Heart left ventricle (tissue), 16 donors: ENCODE results near the gene COMMD10. TPM values are rescaled to one million over a fixed set of nuclear protein-coding genes. Genes with fewer than 3 reads are reported as not detected.

ENCODE experiments used
- ATAC-seq, 4 donors: fragments of 200-7000 bp; cut with Tn5 transposase; one replicate each; pipeline ENCODE4 v1.9.1; 2020 to 2022; ENCODE audit warnings: moderate library complexity in 4 of 4, mild to moderate bottlenecking in 3 of 4, moderate number of reproducible peaks in 1 of 4
- DNase-seq, 5 donors: peaks; one replicate each; pipeline ENCODE4 v3.0.0-alpha.2; 2020
- H3K27ac ChIP-seq, 12 donors: fragments of 200-600 bp; sonication (generic) in 4 of 12; one replicate each; pipeline versions ENCODE4 v1.5.0 to v1.8.0; 2016 to 2022; ENCODE audit warnings: mild to moderate bottlenecking in 2 of 12
- H3K27me3 ChIP-seq, 9 donors: fragments of 200-600 bp; sonication (generic) in 2 of 9; one replicate each; pipeline versions ENCODE4 v1.5.1 to v1.8.0; 2016 to 2022; ENCODE audit warnings: mild to moderate bottlenecking in 3 of 9
- H3K36me3 ChIP-seq, 9 donors: fragments of 200-600 bp; sonication (generic) in 2 of 9; one replicate each; pipeline versions ENCODE4 v1.5.0 to v1.8.0; 2018 to 2022; ENCODE audit warnings: mild to moderate bottlenecking in 2 of 9
- H3K4me1 ChIP-seq, 12 donors: fragments of 200-600 bp; sonication (generic) in 4 of 12; one replicate each; pipeline versions ENCODE4 v1.5.0 to v1.8.0; 2016 to 2022; ENCODE audit warnings: mild to moderate bottlenecking in 3 of 12
- H3K4me3 ChIP-seq, 12 donors: fragments of 200-600 bp; sonication (generic) in 4 of 12; one replicate each; pipeline versions ENCODE4 v1.5.0 to v1.8.0; 2017 to 2022; ENCODE audit warnings: mild to moderate bottlenecking in 9 of 12, moderate library complexity in 4 of 12
- H3K9me3 ChIP-seq, 12 donors: fragments of 200-600 bp; sonication (generic) in 4 of 12; one replicate each; pipeline versions ENCODE4 v1.5.0 to v1.8.0; 2016 to 2022; ENCODE audit warnings: mild to moderate bottlenecking in 1 of 12
- POLR2A ChIP-seq, 2 donors: fragments of 450-650 bp; IDR thresholded peaks; one replicate each; pipeline ENCODE4 v1.6.1; 2017; ENCODE audit warnings: antibody characterized with exemption in 2 of 2, mild to moderate bottlenecking in 2 of 2, moderate library complexity in 2 of 2
- WGBS, 4 donors: extraction: QIAGEN DNeasy Blood & Tissue Kit in 2 of 4; methylation state at CpG; one replicate each; pipeline versions ENCODE4 v1.1.5 to v1.1.7; 2013 to 2018; 5-methylcytosine and 5-hydroxymethylcytosine counted together
- intact Hi-C, 10 donors: fragments of 100-400 bp; cut with DNase I; formaldehyde crosslinking; loops; one replicate each; pipeline versions ENCODE4 v1.11.1 to v1.14.2; 2022
- polyA plus RNA-seq, 2 donors: library from polyadenylated mRNA; stranded (reverse); fragments of 200-250 nt; gene quantifications; one replicate each; pipeline ENCODE4 v1.2.3, GENCODE V29; 2013
- total RNA-seq, 9 donors: library from RNA; depleted of rRNA in 2 of 9; stranded (reverse); fragments of >200 nt in 2 of 9; fragmentation: NEBNext Ultra II Directional in 3 of 9; extraction: Animal tissue kit (Norgen Biotek cat#: 25700) in 3 of 9; gene quantifications; one replicate each; pipeline versions ENCODE4 v1.1.0 to v1.2.4, GENCODE V29; 2016 to 2023
- TF ChIP-seq, protein P1 (sequence below), 12 donors: fragments of 200-600 bp; sonication (generic) in 4 of 12; IDR thresholded peaks; one replicate each; pipeline versions ENCODE4 v1.5.0 to v1.8.0; 2018 to 2022; ENCODE audit warnings: antibody characterized with exemption in 12 of 12, mild to moderate bottlenecking in 5 of 12
- donor health status: ischemic (EF 13 %, LVEDD 7.1; RV severe dilation, severe dysfunction).
- donor health status: healthy with polysubstance abuse.
- donor health status: DM: no; HTN: yes; CAD: no.
- donor health status: DM: no; HTN: no; CAD: no.
- donor health status: ischemic (EF 25% LVEDD 6.9; RV normal size, moderate dysfunction).
- donor health status: ischemic (EF 25% LVEDD 5.7; RV mildly dilated, moderate dysfunction).
- donor health status: healthy.
- donor health status: DM: yes; HTN: yes; CAD: no.
- donor health status: ischemic (EF 35%, LVEDD 5.7; RV mildly dilated, moderate dysfunction).
- donor health status: nonischemic (EF 11% LVEDD 7.7; RV severe dilation, severe dysfunction).
- donor health status: DM: yes; HTN: yes; CAD: no.
- donor health status: PGD.
- donor health status: ischemic (EF 29% LVEDD 5.4; RV normal size, mild dysfunction).
- donor health status: nonischemic (EF 23%, LVEDD 6.1; RV moderate dilation, normal function).

COMMD10 gene
- total and polyA plus RNA-seq, 11 donors, result 25.2 to 42.2 (median 29.8) TPM

GRCh38 chr5:116153687-116154174 is 68.9 kb downstream of the COMMD10 start:
- TF ChIP-seq POLR2A (IDR thresholded peaks at IDR 0.05), result no peak
- TF ChIP-seq, protein P1, sequence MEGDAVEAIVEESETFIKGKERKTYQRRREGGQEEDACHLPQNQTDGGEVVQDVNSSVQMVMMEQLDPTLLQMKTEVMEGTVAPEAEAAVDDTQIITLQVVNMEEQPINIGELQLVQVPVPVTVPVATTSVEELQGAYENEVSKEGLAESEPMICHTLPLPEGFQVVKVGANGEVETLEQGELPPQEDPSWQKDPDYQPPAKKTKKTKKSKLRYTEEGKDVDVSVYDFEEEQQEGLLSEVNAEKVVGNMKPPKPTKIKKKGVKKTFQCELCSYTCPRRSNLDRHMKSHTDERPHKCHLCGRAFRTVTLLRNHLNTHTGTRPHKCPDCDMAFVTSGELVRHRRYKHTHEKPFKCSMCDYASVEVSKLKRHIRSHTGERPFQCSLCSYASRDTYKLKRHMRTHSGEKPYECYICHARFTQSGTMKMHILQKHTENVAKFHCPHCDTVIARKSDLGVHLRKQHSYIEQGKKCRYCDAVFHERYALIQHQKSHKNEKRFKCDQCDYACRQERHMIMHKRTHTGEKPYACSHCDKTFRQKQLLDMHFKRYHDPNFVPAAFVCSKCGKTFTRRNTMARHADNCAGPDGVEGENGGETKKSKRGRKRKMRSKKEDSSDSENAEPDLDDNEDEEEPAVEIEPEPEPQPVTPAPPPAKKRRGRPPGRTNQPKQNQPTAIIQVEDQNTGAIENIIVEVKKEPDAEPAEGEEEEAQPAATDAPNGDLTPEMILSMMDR (IDR thresholded peaks at IDR 0.05), result no peak
- Histone ChIP-seq H3K36me3 (no peaks in the 10 kb centered on the region), H3K4me3 (no peak overlapping the region), H3K4me1 (peaks cover 0 to 22% (median 3%) of the 10 kb centered on the region in 12 donors), H3K9me3 (no peaks in the 10 kb centered on the region), H3K27ac (no peak overlapping the region), H3K27me3 (no peaks in the 10 kb centered on the region)
- peak in 1 of 5 donors; percentile 21 for DNase-seq
- ATAC-seq, result peak in 2 of 4 donors; percentile 39 to 89
- intact Hi-C loops, result no loop called here
- 68 to 75% (median 74%) methylated on average over 2 of the region's 2 CpGs for WGBS, 4 donors

DNA sequence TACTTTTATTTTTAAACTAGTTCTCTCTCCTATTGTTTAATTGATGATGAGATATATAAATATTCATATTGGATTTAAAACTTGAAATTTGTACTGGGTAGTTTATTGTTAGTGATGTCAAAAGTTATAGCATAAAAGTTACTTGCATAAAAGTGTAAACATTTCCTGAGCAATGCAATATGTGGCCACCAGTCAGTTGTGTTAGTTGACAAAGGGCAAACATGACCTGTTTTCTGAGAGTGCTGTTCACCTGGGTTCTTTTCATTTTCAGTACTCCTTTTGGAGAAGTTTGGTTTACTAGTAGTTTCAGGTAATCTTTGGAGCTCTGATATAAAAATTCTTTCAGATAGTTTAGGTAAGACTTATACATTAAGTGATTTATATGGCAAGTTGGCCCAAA is 69.4 kb downstream of the COMMD10 start:
- DNase-seq (no peak), ATAC-seq (no peak)
- no peak for TF ChIP-seq POLR2A (IDR thresholded peaks at IDR 0.05)
- TF ChIP-seq, protein P1 (IDR thresholded peaks at IDR 0.05), result no peak
- Histone ChIP-seq H3K27me3 (no peaks in the 10 kb centered on the region), H3K36me3 (no peaks in the 10 kb centered on the region), H3K4me3 (no peak overlapping the region), H3K4me1 (peaks cover 0 to 27% (median 3%) of the 10 kb centered on the region in 12 donors), H3K9me3 (no peaks in the 10 kb centered on the region), H3K27ac (no peak overlapping the region)
- intact Hi-C loops, result no loop called here

GRCh38 chr5:116154931-116155330 is 70.1 kb downstream of the COMMD10 start:
- DNase-seq, result no peak
- intact Hi-C loops, result no loop called here

GRCh38 chr5:116157902-116158301 is 73.1 kb downstream of the COMMD10 start:
- no peaks in the 10 kb centered on the region for H3K9me3 ChIP-seq
- TF ChIP-seq, protein P1 (IDR thresholded peaks at IDR 0.05), result no peak
- no peak for TF ChIP-seq POLR2A (IDR thresholded peaks at IDR 0.05)
- H3K4me3 ChIP-seq, result no peak overlapping the region
- H3K27me3 ChIP-seq, result no peaks in the 10 kb centered on the region
- H3K4me1 ChIP-seq, result peaks cover 0 to 29% (median 1%) of the 10 kb centered on the region in 12 donors
- DNase-seq, result no peak
- no peak overlapping the region for H3K27ac ChIP-seq
- ATAC-seq, result no peak
- intact Hi-C loops, result no loop called here
- H3K36me3 ChIP-seq, result no peaks in the 10 kb centered on the region
- 59 to 90% (median 84%) methylated on average over 1 to 7 of the region's 8 CpGs for WGBS, 4 donors

More at GRCh38 chr5:116154931-116155330, 70.1 kb downstream of the COMMD10 start:
- Histone ChIP-seq H3K4me3 (no peak overlapping the region), H3K27ac (no peak overlapping the region), H3K9me3 (no peaks in the 10 kb centered on the region), H3K27me3 (no peaks in the 10 kb centered on the region), H3K36me3 (no peaks in the 10 kb centered on the region), H3K4me1 (peaks cover 0 to 33% (median 3%) of the 10 kb centered on the region in 12 donors)
- TF ChIP-seq, protein P1 (IDR thresholded peaks at IDR 0.05), result no peak
- no peak for TF ChIP-seq POLR2A (IDR thresholded peaks at IDR 0.05)
- ATAC-seq, result no peak
